ENCODE results near the gene LLGL2. TPM values are rescaled to one million over a fixed set of nuclear protein-coding genes. Genes with fewer than 3 reads are reported as not detected.

The LLGL2 gene
- total RNA-seq, 1 donor from 2014 or later: 34.4 TPM

DNA sequence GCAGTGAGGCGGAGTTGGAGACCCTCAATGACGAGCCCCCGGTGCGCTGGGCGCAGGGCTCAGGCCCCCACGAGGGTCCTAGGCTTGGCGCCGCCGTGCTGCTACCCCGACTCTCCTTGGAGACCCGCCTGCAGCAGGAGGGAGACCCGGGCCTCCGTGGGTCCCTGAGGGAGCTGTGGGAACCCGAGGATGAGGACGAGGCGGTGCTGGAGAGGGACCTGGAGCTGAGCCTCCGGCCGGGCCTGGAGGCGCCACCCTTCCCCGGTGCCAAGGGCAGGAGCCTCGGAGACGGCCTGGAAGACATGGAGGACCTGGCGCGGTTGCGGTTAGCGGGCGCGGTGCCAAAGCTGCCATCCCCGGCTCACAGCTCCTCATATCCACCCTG lies 64.4 kb downstream of the LLGL2 start:
- Mint-ChIP-seq H3K27me3 (ENCODE audit: unreplicated experiment) (peaks cover 8% of the 10 kb centered on the region), H3K27ac (ENCODE audit: unreplicated experiment) (no peak overlapping the region), H3K4me1 (ENCODE audit: unreplicated experiment) (no peaks in the 10 kb centered on the region), H3K36me3 (ENCODE audit: low read depth, unreplicated experiment) (no peaks in the 10 kb centered on the region), H3K4me3 (ENCODE audit: unreplicated experiment) (no peak overlapping the region), H3K9me3 (ENCODE audit: unreplicated experiment) (no peaks in the 10 kb centered on the region)
- TF ChIP-seq, protein P1, sequence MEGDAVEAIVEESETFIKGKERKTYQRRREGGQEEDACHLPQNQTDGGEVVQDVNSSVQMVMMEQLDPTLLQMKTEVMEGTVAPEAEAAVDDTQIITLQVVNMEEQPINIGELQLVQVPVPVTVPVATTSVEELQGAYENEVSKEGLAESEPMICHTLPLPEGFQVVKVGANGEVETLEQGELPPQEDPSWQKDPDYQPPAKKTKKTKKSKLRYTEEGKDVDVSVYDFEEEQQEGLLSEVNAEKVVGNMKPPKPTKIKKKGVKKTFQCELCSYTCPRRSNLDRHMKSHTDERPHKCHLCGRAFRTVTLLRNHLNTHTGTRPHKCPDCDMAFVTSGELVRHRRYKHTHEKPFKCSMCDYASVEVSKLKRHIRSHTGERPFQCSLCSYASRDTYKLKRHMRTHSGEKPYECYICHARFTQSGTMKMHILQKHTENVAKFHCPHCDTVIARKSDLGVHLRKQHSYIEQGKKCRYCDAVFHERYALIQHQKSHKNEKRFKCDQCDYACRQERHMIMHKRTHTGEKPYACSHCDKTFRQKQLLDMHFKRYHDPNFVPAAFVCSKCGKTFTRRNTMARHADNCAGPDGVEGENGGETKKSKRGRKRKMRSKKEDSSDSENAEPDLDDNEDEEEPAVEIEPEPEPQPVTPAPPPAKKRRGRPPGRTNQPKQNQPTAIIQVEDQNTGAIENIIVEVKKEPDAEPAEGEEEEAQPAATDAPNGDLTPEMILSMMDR (IDR thresholded peaks at IDR 0.05; ENCODE audit: unreplicated experiment): no peak
- no peak for DNase-seq (ENCODE audit: low spot score)

DNA sequence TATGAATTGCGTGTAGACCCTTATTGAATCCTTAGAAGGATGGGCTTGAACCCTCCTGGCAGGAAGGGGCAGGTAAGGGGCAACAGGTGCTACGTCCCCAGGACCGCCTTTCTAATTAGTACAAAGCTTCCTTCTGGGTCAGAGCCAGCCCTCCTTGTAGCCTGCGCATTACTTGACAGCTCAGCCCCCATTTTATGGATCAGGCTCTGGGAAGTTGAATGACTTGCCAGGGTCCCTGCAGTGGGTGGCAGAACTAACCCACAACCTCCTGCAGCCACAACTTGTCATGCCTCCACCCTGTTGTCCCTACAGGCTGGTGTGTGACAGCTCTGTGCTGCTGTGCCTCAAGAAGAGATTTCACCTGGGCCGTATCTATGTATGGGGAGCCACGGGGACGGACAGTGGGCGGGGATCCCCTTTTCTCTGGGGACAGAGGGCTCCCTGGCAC lies 64.8 kb downstream of the LLGL2 start:
- H3K4me1 Mint-ChIP-seq (ENCODE audit: unreplicated experiment): no peaks in the 10 kb centered on the region
- DNase-seq (ENCODE audit: low spot score): no peak
- no peak overlapping the region for H3K4me3 Mint-ChIP-seq (ENCODE audit: unreplicated experiment)
- peaks cover 8% of the 10 kb centered on the region for H3K27me3 Mint-ChIP-seq (ENCODE audit: unreplicated experiment)
- TF ChIP-seq, protein P1 (IDR thresholded peaks at IDR 0.05; ENCODE audit: unreplicated experiment): no peak
- no peaks in the 10 kb centered on the region for H3K9me3 Mint-ChIP-seq (ENCODE audit: unreplicated experiment)
- H3K27ac Mint-ChIP-seq (ENCODE audit: unreplicated experiment): peak overlapping the region; percentile 42
- no peaks in the 10 kb centered on the region for H3K36me3 Mint-ChIP-seq (ENCODE audit: low read depth, unreplicated experiment)

DNA sequence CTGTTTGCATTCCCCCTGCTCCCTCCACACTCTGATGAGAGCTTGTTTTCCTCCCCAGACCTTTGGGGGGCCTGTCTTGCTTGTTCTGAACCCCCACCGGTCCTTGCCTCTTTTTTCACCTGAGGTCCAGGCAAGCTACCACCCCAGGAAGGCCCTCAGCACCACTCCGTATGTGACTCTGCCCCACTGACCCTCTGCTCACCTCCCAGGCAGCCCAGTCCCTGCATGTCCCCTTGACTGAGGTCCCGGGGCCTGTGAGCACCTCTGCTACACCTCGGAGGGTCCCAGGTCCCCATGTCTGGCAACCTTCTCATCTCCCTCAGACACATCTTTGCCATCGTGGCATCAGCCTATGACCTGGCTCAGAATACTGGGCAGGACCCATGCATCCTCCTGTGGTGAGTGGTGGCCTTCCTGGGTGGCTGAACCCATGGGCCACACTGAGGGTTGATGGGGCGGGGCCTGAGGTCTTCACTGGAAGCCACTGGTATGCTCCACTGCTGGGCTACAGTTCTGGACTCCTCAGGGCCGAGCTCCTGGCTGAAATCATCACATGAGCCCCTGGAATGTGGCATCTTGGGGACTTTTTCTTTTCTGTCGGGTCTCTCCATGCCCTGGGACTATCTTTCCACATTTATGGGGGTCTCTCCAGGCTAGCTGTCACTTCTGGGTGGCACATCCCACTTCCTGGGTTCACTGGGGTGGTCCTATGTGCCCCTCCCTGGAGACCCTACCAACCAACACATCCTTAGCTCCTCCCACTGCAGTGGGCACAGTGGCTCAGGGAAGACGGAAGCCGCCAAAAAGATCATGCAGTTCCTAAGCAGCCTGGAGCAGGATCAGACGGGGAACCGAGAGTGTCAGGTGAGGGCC lies 65.6 kb downstream of the LLGL2 start:
- Mint-ChIP-seq H3K36me3 (ENCODE audit: low read depth, unreplicated experiment) (no peaks in the 10 kb centered on the region), H3K4me3 (ENCODE audit: unreplicated experiment) (peak overlapping the region; percentile 80), H3K4me1 (ENCODE audit: unreplicated experiment) (no peaks in the 10 kb centered on the region), H3K27me3 (ENCODE audit: unreplicated experiment) (peaks cover 6% of the 10 kb centered on the region), H3K9me3 (ENCODE audit: unreplicated experiment) (no peaks in the 10 kb centered on the region), H3K27ac (ENCODE audit: unreplicated experiment) (peak overlapping the region; percentile 24)
- no peak for DNase-seq (ENCODE audit: low spot score)
- TF ChIP-seq, protein P1 (IDR thresholded peaks at IDR 0.05; ENCODE audit: unreplicated experiment): no peak

DNA sequence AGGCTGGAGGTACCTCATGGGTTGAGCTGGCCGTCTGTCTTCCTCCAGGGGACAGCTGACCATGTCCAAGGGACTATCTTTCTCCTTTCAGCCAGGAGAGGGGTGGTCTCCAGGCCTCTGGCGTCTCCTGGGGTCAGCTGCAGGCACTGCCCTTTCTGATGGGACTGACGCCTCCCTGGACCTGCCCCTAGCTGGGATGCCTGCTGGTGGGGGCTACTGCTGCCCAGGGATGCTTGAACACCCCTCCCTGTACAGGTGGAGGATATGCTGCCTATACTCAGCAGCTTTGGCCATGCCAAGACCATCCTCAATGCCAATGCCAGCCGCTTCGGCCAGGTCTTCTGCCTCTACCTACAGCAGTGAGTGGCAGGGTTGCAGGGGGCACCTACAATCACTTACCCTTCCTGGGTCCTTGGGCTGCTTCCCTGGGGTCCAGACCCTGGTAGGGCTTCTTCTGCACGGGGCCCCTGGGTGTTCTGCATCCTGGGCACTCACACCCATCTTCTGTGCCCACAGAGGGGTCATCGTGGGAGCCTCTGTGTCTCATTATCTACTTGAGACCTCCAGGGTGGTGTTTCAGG lies 66.3 kb downstream of the LLGL2 start:
- Mint-ChIP-seq H3K9me3 (ENCODE audit: unreplicated experiment) (no peaks in the 10 kb centered on the region), H3K27me3 (ENCODE audit: unreplicated experiment) (peaks cover 6% of the 10 kb centered on the region), H3K36me3 (ENCODE audit: low read depth, unreplicated experiment) (no peaks in the 10 kb centered on the region), H3K27ac (ENCODE audit: unreplicated experiment) (no peak overlapping the region), H3K4me3 (ENCODE audit: unreplicated experiment) (no peak overlapping the region), H3K4me1 (ENCODE audit: unreplicated experiment) (no peaks in the 10 kb centered on the region)
- no peak for DNase-seq (ENCODE audit: low spot score)
- TF ChIP-seq, protein P1 (IDR thresholded peaks at IDR 0.05; ENCODE audit: unreplicated experiment): no peak

Measured in endothelial cell (in vitro differentiated cells).